Stimulated activated CD4-positive, alpha-beta T cell treated with anti-CD3 and anti-CD28 coated beads, TNF-alpha, amount 100 ng/mL, for 48 hours (primary cell): Measurements from ENCODE around the gene ABLIM2.

ENCODE experiments used
- DNase-seq, 3 donors: peaks; one replicate each; pipeline ENCODE4 v3.0.0-alpha.2; 2020; ENCODE audit warnings: low read depth in 3 of 3

The ABLIM2 gene

DNA sequence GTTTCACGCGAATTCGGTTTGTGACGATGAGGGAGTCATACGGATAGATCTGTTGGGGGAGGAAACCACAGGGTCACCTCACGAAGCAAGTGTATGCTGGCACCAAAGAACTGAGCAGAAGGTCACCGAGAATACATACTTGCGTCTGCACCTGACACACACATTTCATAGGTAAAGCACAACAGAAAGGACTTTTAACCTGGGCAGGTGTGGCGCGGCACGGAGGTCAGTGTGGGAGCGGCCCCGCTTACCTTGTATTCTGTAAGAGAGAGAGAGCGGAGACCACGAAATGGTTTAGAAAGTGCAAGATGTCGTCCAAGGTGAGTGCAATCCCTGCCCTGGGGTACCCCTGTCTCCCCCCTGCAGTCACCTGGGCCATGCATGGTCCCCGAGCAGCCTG, 175.3 kb downstream of the ABLIM2 start:
- no peak for DNase-seq

DNA sequence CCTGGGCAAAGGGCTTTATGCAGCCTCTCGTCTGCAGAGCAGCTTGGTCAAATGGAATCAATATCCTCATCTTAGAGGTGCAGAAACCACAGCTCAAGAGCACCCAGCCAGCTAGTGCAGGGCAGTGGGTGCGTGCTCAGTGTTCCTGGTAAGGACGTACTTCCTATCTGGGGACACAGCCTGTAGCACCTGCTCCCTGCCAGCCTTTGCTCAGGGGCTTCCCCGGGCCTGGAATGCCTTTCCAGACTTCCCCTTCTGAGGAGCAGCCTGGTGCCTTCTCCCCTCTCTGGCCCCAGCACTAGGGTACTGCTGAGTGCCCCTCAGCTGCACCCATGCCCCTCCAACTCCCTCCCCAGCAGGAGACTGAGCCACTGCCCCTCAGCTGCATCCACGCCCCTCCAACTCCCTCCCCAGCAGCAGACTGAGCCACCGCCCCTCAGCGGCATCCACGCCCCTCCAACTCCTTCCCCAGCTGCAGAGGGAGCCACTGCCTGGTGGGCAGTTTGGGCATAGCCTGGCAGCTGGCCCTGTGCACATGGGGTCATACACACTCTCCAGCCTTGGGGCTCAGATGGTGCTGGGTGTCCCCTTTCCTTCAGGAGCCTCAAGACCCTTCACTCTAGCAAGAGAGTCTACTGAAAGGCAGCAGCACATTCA, 176.7 kb downstream of the ABLIM2 start:
- DNase-seq: no peak

DNA sequence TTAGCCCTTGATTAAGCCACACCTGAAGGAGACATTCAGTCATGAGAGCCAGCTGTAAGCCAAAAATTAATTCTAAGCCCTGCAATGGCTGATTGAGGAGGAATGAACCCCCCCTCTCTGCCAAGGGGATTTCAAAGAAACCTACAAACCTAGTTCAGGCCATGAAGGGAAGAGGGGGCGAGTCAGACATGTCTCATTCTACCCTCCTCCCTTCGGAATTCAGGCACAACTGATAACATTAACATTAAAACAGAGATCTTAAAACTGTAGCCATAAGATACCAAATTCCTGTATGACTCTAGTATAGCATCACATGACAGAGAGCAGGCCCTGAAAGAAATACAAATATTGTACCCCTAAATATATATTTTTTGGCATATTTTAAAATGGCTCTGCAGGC, 178.6 kb downstream of the ABLIM2 start:
- DNase-seq: no peak

DNA sequence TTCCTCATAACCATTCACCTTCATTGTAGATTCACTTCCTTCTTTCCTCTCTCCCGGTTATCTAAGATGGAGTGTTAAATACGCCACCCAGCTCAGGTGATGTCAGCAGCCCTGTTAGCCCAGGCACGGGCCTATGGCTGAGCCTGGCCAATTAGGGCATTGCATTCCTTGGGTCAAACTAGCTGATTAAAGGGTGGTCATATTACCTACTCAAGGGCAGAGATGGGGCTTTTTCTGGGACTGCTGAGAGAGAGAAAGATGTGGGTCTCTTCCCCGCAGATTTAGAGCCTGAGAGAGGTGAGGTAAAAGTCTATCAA, 179.0 kb downstream of the ABLIM2 start:
- DNase-seq: no peak

DNA sequence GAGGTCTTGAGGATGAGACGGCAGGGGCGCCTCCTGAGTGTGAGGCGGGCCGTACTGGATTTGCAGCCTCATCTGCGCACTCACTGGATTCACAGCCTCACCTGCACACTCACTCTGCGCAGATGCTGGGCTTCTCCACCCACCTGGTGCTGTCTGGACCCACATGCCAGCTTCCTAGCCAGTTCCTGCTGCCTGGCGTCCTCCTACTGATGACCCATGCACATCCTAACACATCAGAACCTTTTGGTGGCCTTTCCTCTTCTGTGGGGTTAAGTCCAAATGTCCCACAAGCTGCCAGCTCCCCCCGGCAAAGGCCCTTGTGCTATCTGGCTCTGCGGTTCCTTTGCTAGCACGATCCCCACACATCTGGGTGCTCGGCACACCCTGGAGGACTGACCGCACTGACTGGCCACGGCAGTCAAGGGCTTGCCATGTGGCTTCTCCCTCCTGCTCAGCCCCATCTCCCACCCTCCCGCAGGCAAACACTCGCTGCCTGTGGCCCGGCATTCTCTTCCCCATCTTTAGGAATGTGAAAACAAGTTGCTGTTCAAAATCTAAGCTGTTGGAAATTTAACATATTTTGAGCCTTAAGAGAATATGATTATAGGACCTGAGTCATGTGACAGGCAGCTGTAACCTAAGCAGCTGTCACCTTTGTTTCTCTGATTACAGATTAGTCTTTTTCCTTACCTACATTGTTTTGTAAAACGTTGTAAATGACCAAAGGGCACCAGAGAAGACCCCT, 179.5 kb downstream of the ABLIM2 start:
- no peak for DNase-seq

DNA sequence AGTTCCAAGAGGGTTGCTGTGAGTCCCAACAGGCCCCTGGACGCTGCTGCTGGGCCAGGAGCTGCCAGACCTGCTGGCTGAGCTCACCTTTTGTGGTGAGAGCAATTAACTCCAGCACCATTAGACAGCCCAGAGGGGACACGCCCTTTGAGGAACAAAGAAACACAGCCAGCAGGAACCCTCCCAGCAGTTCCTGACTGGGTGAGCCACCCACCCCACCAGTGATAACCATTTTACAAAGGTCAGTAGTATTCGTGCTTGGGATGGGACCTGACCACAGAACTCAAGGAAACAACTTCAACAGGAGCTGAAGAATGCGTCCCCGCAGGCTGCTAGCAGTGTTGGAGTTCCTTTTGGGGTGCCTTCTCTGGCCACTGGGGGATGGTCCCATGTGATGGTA, 180.1 kb downstream of the ABLIM2 start:
- no peak for DNase-seq

DNA sequence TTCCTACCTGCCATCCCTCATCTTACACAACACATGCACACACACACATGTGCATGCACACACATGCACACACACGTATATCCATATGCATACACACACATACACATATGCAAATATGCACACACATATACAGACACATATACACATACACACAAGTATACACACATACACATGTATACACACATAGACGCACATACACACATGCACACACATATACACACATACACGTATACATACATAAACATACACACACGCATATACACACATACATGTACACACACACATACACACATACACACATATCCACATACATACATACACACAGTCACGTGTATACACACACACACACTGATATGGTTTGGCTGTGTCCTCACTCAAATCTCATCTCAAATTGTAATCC, 182.0 kb downstream of the ABLIM2 start:
- DNase-seq: no peak

DNA sequence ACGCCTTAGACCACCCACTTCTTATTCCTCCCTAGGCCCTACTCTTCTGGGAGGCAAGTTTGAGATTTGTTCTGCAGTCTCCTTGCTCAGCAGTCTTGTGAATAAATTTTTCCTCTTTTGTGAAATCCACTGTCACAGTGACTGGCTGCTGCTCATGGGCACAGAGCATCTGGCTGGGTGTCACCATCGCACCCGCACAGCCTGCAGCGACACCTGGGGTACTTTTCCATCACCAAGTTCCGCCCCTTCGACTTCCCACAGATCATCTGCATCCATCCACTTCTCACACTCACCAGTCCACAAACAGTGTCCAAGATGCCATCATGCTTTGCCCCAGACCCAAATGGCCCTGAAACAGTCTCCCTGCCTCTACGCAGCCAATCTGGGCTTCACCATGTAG, 182.6 kb downstream of the ABLIM2 start:
- DNase-seq: no peak

DNA sequence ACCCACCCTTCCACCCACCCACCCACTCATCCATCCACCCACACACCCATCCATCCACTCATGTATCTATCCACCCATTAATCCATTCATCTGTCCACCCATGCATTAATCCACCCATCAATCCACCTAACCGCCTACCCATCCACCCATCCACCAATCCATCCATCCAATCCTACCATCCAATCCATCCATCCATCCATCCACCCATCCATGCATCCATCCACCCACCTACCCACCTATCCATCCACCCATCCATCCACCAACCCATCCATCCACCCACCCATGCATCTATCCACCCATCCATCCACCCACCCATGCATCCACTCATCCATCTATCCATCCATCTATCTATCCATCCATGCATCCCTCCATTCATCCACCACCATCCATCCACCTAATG, 184.2 kb downstream of the ABLIM2 start:
- no peak for DNase-seq

DNA sequence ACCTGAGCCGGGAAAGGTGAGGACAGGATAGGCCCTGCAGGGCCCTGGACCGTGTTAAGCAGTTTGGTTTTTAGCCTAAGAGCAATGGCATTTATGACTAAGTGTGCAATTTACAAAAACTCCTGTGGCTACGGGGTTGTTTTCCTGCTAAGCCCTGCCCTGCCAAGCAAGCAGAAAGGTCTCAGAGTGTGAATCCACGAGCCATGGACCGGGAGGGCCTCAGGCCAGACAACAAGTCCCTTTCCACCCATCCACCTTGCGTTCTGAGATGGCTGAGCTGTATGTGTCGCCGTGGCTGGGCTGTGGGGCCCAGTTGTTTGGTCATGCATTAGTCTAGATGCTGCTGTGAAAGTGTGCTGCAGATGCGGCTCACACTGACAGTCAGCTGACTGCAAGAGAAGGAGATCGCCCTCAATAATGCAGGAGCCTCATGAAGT, 185.1 kb downstream of the ABLIM2 start:
- no peak for DNase-seq

DNA sequence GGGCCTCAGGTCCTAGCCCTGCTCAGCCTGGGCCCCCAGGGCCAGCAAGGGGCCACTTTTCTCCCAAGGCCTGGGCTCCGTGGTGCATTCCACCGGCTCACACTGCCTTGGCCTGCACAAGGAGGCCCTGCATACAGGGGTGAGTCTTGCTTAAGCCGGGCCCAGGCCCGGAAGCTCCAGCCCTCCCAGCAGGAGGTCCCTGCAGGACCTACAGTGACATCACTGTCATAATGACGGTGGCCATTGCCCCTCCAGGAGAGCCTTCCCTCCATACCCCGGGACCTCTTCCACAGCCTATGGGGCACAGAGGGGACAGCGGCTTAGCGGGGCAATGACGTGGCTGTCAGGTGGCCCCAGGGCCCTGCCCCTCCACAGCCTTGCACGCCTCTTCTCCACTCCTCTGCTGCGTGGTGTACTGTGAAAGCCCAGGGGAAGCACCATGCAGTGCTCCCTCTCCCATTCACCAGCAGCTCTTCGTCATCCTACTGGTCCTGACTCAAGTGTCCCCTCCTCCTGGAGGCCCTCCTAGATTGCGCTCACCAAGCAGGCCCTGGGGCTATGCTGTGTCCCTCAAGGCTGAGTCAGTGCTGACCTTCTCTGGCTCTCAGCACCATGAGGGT, 186.6 kb downstream of the ABLIM2 start:
- DNase-seq: no peak

DNA sequence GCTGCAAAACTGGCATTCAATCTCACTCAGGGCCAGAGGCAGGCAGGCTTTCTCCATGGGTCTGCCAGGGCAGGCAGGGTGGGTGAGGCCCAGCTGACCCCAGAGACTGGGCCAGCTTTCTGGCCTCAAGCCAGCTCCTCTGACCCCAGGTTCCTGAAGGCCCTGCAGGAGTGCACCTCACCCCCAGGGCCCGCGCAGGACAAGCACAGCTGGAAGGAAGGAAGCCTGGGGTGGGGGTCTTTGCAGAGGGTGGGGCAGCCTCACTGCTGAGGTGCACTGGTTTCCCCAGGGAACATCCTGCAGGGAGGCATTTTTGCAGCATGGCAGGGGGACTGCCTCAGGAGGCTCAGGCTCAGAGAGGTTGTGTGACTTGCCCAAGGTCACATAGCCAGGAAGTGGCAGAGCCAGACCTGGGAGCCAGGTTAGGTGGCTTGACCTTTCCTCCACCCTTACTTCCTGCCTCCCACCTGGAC, 187.4 kb downstream of the ABLIM2 start:
- DNase-seq: no peak

DNA sequence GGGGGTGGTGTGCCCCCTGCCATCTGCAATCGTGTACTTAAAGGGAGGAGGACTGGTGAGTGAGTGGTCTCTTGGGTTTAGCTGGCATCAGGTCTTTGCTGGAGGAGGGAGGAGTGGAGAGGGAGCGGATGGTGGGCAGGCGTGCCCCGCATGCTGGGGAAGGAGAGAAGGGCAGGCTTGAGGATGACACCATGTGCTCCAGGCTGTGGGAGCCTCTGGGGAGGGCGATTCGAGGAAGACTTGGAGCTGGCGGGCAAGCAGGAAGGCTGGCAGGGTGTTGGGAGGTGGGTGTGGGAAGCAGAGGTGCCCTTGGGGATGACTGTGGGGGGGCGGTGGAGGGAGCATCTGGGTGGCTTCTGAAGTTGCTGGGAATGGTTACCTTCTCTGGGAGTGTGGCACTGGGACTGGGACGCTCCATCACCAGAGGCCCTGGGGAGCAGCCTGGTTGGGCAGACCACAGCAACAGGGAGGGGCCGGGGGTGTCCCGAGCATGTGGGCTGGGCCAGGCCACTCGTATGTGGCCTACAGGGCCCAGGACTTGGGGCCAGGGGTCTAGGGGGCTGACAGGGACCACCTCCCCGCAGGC, 188.2 kb downstream of the ABLIM2 start:
- no peak for DNase-seq

DNA sequence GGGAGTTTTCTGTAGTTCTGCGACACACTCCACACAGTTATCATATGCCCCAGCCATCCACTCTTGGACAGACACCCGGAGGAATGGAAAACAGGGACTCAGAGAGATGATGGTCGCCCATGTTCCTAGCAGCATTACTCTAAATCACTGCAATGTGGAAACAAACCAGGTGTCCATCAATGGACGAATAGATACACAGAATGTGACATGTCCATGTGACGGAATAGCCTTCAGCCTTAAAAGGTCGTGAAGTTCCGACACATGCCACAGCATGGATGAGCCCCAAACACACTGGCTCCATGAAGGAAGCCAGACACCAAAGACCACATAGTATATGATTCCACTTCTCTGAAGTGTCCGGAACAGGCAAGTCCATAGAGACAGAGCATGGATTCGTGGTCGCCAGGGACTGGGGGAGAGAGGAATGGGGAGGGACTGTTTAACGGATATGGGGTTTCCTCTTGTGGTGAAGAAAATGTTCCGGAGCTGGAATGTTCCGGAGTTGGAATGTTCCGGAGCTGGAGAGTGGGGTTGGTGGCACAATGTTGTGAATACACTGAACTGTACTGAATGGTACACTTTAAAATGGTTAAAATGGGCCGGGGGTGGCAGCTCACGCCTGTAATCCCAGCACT, 190.2 kb downstream of the ABLIM2 start:
- DNase-seq: no peak

DNA sequence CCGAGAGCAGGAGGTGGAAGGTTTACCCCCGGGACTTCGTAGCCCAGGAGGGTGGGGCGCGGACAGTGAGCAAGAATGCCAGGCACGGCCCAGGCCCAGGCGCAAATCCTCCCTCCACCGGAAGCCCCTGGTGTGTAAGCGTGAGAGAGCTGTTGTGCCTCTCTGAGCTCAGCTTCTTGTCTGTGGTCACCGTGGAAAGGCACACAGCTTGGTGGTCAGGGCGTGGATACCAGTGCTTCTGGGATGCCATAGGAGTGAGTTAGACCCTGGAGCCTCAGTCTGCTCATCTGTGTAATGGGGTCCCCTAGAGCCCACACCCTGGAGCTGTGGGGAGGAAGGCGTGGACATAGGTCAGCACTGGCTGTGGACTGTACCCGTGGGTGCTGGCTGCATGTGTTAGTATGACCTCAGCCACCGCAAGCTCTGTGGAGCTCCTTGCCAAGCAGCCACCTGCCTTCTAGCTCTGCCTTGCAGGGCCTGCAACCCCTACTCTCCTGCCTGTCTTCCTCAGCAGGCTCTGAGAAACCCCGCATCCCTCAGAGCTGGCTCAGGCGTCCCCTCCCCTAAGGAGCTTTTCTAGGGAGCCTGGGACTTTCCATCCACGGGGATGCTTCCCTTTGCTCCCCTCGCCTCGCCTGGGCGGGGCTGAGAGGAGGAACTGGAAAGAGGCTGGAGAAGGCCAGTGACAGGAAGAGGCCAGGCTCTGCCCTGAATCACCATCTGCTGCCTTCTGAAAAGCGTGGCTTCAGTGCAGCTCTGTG, 190.9 kb downstream of the ABLIM2 start:
- no peak for DNase-seq

DNA sequence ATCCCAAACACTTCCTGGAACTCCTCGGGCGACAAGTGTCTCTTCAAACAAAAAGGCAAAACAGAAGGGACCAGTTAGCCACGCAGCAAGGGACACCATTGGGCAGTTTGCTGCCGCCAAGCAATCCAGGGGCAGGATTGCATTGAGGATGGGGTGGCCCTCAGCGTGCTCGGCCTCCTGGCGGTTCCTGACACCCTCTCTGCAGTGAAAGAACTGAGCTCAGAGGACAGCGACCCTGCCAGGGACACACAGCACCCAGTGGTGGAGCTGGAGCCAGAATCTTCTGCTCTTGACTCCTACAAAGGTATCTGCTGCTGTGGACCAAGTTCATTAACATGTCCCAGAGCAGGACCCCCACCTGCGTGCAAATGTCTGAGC, 191.6 kb downstream of the ABLIM2 start:
- DNase-seq: no peak

DNA sequence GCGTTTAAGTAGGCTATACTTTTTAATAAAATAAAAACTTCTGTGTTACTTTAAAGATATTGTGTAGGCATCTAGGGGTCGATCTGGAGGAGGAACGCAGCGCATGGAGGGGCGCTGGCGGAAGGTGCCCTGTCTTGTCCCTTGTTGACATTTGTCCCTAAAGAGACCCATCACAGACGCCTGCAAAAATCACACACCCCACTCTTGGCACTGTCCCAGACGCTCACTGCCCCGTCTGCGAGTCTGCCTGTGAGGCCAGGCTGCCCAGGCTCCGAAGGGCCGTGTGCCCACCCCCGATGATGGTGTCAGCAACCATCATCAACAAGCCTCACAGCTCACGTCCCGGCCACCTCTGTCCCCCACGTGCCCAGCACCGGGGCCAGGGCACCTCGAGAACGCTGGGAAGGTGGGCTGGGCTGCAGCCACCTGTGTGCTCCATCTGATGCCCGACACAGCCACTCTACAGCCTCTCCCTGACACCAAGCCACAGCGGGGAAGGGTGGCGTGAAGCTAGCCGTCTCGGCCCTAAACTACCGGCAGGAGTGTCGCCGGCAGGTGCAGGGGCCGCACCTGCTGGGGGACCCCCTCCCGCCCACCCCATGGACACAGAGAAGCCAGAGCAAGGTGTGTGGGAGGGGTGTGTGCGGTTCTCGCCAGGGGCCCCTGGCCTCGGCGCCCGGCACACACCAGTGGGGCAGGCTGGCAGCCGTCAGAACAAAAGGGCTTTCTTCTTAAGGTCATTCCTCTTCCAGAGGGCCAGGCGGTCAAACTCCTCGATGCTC, 192.1 kb downstream of the ABLIM2 start:
- DNase-seq: no peak

DNA sequence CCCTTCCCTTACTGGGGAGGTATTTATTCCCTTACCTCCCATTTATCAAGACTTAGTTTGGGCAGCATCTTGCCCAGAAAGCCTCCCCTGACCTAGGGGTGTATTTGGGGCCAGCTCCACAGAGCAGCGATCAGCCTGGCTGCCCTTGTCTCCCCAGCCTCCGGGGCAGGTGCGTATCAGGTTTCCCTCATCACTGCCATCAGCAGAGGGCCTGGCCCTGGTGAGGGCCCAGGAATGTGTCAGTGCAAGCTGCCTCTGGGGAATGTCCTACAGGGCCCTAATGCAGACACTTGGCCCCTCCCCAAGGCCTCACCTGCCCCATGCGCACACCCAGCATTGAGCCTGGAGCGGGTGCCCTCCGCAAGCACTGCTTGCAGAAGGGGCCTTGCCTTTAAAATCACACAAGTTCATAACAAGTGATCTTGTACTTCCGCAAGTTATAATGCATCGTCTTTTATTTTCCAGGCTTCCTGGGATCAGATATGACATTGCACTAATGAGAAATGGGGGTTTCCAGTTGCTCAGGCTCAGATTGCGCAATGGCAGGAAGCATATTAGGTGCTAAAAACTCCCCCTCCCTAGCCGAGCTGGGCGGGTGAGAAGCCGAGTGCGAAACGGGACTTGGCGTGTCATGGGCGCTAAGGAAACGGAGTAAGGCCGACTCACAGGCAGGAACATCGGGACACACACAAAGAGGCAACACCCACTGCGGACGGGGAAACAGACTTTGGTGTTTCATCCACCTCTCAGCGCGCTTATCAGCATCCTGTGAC, 193.5 kb downstream of the ABLIM2 start:
- DNase-seq: no peak

DNA sequence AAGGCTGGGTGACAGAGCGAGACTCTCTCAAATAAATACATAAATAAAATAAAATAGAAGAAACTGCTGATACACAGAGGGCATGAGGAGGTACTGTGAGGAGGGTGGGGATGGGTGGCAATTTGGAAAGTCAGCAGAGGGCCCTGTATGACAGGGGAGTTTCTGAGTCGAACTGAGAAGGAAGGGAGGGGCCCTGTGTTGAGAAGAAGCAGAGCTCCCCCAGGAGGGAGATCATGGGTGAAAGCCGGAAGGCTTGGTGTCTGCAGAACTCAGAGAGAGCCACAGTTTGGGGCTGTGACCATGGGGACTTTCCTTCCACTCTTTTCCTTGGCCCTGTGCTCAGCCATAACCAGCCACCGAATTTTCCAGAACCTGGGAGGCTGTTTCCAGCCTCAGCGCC, 194.2 kb downstream of the ABLIM2 start:
- no peak for DNase-seq

DNA sequence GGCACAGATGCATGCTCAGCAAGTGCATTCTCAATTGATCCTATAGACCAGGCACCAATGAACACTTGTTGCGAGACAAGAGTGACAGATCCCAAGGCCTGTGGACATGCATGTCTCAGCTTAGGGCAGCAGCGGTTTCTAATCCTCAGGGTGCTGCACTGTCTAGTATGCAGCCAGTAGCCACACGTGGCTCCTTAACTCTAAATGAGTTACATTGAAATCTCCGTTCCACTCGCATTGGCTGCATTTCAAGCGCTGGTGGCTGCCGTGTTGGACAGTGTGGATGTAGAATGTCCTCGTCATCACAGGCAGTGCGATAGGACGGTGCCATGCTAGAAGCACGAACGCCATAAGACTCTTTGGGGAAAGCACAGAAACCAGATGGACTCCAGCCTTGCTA, 194.9 kb downstream of the ABLIM2 start:
- no peak for DNase-seq
